ENCODE measurements around the gene BMI1. TPM values are rescaled to one million over a fixed set of nuclear protein-coding genes. Genes with fewer than 3 reads are reported as not detected.
A peak's percentile ranks its signal among the peaks of the same experiment; 100 is the strongest.

The BMI1 gene
- total and polyA plus RNA-seq, 2 experiments from 2014 or later = 25.5 to 59.8 TPM

GRCh38 chr10:22344781-22345300 lies 23.9 kb downstream of the BMI1 start:
- H2AFZ ChIP-seq = peak overlapping the region; percentile 76
- no peak for DNase-seq (ENCODE audit: low spot score)

GRCh38 chr10:22345301-22346095 lies 24.6 kb downstream of the BMI1 start, which contains the start of gene SPAG6:
Gene SPAG6, plus strand, starts transcription at chr10:22345496. Its CDS starts 116 bp downstream, at chr10:22345612.
- peak within 1 kb of the TSS; percentile 83 for H3K4me2 ChIP-seq
- peak; percentile 73 for DNase-seq (ENCODE audit: low spot score)
- H2AFZ ChIP-seq = peak within 1 kb of the TSS; percentile 76
- H3K4me1 ChIP-seq (ENCODE audit: insufficient read depth) = peaks cover 6% of the 10 kb centered on the region
- no peaks in the 10 kb centered on the region for H3K36me3 ChIP-seq (replicated peaks; ENCODE audit: insufficient read depth, low read depth)
- WGBS (ENCODE audit: low lambda C conversion rate, missing lambda C conversion rate) = 5% methylated on average over 70 of the region's 83 CpGs
- no peaks in the 10 kb centered on the region for H3K79me2 ChIP-seq
- no peak within 1 kb of the TSS for H3K27ac ChIP-seq
- peak within 1 kb of the TSS; percentile 12 for H3K4me3 ChIP-seq
- no peaks in the 10 kb centered on the region for H4K20me1 ChIP-seq (ENCODE audit: insufficient read depth, poor library complexity, severe bottlenecking)
- H3K9me2 ChIP-seq (replicated peaks; ENCODE audit: insufficient read depth) = no peaks in the 10 kb centered on the region
- no peak for TF ChIP-seq EZH2phosphoT487 (IDR thresholded peaks at IDR 0.05; ENCODE audit: low read depth, severe bottlenecking, unreplicated experiment)
- TF ChIP-seq EZH2 (IDR thresholded peaks at IDR 0.05; ENCODE audit: borderline replicate concordance) = peak; percentile 31
- H3K9me3 ChIP-seq (ENCODE audit: low read depth) = no peaks in the 10 kb centered on the region
- H3K27me3 ChIP-seq = peaks cover 81% of the 10 kb centered on the region

More at GRCh38 chr10:22344781-22345300, 23.9 kb downstream of the BMI1 start:
- H3K27me3 ChIP-seq = peaks cover 77% of the 10 kb centered on the region
- H3K4me3 ChIP-seq = peak overlapping the region; percentile 12
- H3K9me3 ChIP-seq (ENCODE audit: low read depth) = no peaks in the 10 kb centered on the region
- no peaks in the 10 kb centered on the region for H3K9me2 ChIP-seq (replicated peaks; ENCODE audit: insufficient read depth)
- H3K27ac ChIP-seq = no peak overlapping the region
- TF ChIP-seq EZH2 (IDR thresholded peaks at IDR 0.05; ENCODE audit: borderline replicate concordance) (peak; percentile 93), EZH2phosphoT487 (IDR thresholded peaks at IDR 0.05; ENCODE audit: low read depth, severe bottlenecking, unreplicated experiment) (peak; percentile 76)
- TF ChIP-seq, protein P1, sequence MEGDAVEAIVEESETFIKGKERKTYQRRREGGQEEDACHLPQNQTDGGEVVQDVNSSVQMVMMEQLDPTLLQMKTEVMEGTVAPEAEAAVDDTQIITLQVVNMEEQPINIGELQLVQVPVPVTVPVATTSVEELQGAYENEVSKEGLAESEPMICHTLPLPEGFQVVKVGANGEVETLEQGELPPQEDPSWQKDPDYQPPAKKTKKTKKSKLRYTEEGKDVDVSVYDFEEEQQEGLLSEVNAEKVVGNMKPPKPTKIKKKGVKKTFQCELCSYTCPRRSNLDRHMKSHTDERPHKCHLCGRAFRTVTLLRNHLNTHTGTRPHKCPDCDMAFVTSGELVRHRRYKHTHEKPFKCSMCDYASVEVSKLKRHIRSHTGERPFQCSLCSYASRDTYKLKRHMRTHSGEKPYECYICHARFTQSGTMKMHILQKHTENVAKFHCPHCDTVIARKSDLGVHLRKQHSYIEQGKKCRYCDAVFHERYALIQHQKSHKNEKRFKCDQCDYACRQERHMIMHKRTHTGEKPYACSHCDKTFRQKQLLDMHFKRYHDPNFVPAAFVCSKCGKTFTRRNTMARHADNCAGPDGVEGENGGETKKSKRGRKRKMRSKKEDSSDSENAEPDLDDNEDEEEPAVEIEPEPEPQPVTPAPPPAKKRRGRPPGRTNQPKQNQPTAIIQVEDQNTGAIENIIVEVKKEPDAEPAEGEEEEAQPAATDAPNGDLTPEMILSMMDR (IDR thresholded peaks at IDR 0.05; ENCODE audit: poor library complexity) = no peak
- H3K4me2 ChIP-seq = peak overlapping the region; percentile 83
- 10% methylated on average over 25 of the region's 26 CpGs for WGBS (ENCODE audit: low lambda C conversion rate, missing lambda C conversion rate)
- peaks cover 9% of the 10 kb centered on the region for H3K4me1 ChIP-seq (ENCODE audit: insufficient read depth)
- no peaks in the 10 kb centered on the region for H4K20me1 ChIP-seq (ENCODE audit: insufficient read depth, poor library complexity, severe bottlenecking)
- H3K36me3 ChIP-seq (replicated peaks; ENCODE audit: insufficient read depth, low read depth) = no peaks in the 10 kb centered on the region
- no peaks in the 10 kb centered on the region for H3K79me2 ChIP-seq

GRCh38 chr10:22346096-22346661 lies 25.3 kb downstream of the BMI1 start:
- H3K4me1 ChIP-seq (ENCODE audit: insufficient read depth) = peaks cover 6% of the 10 kb centered on the region
- H2AFZ ChIP-seq = peak overlapping the region; percentile 76
- no peak overlapping the region for H3K4me3 ChIP-seq
- H3K9me2 ChIP-seq (replicated peaks; ENCODE audit: insufficient read depth) = no peaks in the 10 kb centered on the region
- no peaks in the 10 kb centered on the region for H3K79me2 ChIP-seq
- peak overlapping the region; percentile 83 for H3K4me2 ChIP-seq
- WGBS (ENCODE audit: low lambda C conversion rate, missing lambda C conversion rate) = 18% methylated on average over 8 of the region's 8 CpGs
- H3K9me3 ChIP-seq (ENCODE audit: low read depth) = no peaks in the 10 kb centered on the region
- no peak overlapping the region for H3K27ac ChIP-seq
- no peak for DNase-seq (ENCODE audit: low spot score)
- H4K20me1 ChIP-seq (ENCODE audit: insufficient read depth, poor library complexity, severe bottlenecking) = no peaks in the 10 kb centered on the region
- H3K36me3 ChIP-seq (replicated peaks; ENCODE audit: insufficient read depth, low read depth) = no peaks in the 10 kb centered on the region
- peaks cover 81% of the 10 kb centered on the region for H3K27me3 ChIP-seq
- TF ChIP-seq EZH2phosphoT487 (IDR thresholded peaks at IDR 0.05; ENCODE audit: low read depth, severe bottlenecking, unreplicated experiment) (no peak), EZH2 (IDR thresholded peaks at IDR 0.05; ENCODE audit: borderline replicate concordance) (no peak)
- TF ChIP-seq, protein P1 (IDR thresholded peaks at IDR 0.05; ENCODE audit: poor library complexity) = no peak

- TF ChIP-seq EZH2 (IDR thresholded peaks at IDR 0.05; ENCODE audit: borderline replicate concordance) (no peak), EZH2phosphoT487 (IDR thresholded peaks at IDR 0.05; ENCODE audit: low read depth, severe bottlenecking, unreplicated experiment) (no peak)
- TF ChIP-seq, protein P1 (IDR thresholded peaks at IDR 0.05; ENCODE audit: poor library complexity) = no peak
- Histone ChIP-seq H3K9me3 (ENCODE audit: low read depth) (no peaks in the 10 kb centered on the region), H3K79me2 (no peaks in the 10 kb centered on the region), H3K9me2 (replicated peaks; ENCODE audit: insufficient read depth) (no peaks in the 10 kb centered on the region), H3K4me3 (no peak overlapping the region), H3K27me3 (peaks cover 45% of the 10 kb centered on the region), H3K36me3 (replicated peaks; ENCODE audit: insufficient read depth, low read depth) (no peaks in the 10 kb centered on the region), H3K4me2 (no peak overlapping the region), H4K20me1 (ENCODE audit: insufficient read depth, poor library complexity, severe bottlenecking) (no peaks in the 10 kb centered on the region), H3K27ac (no peak overlapping the region), H2AFZ (no peak overlapping the region), H3K4me1 (ENCODE audit: insufficient read depth) (no peaks in the 10 kb centered on the region)
- 95% methylated on average over 1 of the region's 1 CpG for WGBS (ENCODE audit: low lambda C conversion rate, missing lambda C conversion rate)
- DNase-seq (ENCODE audit: low spot score) = no peak
Observed at GRCh38 chr10:22349755-22350154, 28.9 kb downstream of the BMI1 start.
